Central memory CD4-positive, alpha-beta T cell (primary cell): Measurements from ENCODE around the gene SMU1.

Experiments
- DNase-seq: peaks from one replicate; pipeline ENCODE4 v3.0.0; 2022

SMU1 gene

GRCh38 chr9:33043671-33044070 lies 32.8 kb downstream of the SMU1 start:
- no peak for DNase-seq

- DNase-seq: no peak
These were observed 34.0 kb downstream of the SMU1 start for GRCh38 chr9:33042473-33042872.

GRCh38 chr9:33041432-33042188 lies 34.9 kb downstream of the SMU1 start:
- no peak for DNase-seq

DNA sequence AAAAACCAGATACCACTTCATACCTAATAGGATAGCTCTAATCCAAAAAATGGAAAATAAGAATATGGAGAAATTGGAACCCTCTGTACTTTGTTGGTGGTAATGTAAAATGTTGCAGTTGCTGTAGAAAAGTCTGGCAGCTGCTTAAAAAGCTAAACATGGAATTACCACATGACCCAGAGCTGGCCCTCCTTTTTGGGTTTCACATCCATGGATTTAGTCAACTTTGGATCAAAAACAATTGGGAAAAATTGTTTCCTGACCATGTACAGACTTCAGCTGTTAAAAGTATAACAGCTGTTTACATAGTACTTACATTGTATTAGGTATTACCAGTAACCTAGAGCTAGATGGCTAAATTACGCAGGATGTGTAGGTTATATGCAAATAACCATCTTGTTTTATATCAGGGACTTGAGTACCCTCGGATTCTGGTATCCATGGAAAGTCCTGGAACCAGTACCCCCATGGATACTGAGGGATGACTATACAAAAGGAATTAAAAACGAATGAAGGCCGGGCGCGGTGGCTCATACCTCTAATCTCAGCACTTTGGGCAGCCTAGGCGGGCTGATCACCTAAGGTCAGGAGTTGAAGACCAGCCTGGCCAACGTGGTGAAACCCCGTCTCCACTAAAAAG lies 35.6 kb downstream of the SMU1 start:
- DNase-seq: no peak

DNA sequence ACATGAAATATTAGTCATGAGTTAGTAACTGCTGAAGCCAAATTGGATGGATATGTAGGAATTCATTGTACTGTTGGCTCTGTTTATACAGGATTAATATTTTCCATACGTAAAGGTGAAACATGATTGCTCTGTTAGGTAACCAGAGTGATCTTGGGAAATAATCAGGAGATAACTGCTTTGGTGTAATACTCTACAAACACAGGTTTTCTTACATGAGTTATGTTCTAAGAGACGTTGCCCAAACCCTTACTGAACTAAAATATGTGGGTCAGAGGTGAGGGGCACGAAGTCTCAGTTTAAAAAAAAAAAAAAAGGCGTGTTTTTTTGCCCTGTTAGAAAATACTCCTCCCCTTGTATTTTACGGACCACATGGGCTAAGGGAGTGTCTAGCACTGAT lies 43.6 kb downstream of the SMU1 start:
- DNase-seq: no peak

GRCh38 chr9:33032292-33032691 lies 44.2 kb downstream of the SMU1 start:
- DNase-seq: no peak

GRCh38 chr9:33030285-33030684 lies 46.2 kb downstream of the SMU1 start:
- no peak for DNase-seq

GRCh38 chr9:33029231-33029786 lies 47.2 kb downstream of the SMU1 start:
- DNase-seq: no peak

GRCh38 chr9:33025572-33026342 lies 50.7 kb downstream of the SMU1 start:
- peak; percentile 83 for DNase-seq

GRCh38 chr9:33024966-33025571 lies 51.4 kb downstream of the SMU1 start, which contains the start of gene DNAJA1:
Gene DNAJA1 (plus strand): TSS chr9:33025273. CDS start chr9:33026485, 1,212 bp downstream.
- peak; percentile 96 for DNase-seq

DNA sequence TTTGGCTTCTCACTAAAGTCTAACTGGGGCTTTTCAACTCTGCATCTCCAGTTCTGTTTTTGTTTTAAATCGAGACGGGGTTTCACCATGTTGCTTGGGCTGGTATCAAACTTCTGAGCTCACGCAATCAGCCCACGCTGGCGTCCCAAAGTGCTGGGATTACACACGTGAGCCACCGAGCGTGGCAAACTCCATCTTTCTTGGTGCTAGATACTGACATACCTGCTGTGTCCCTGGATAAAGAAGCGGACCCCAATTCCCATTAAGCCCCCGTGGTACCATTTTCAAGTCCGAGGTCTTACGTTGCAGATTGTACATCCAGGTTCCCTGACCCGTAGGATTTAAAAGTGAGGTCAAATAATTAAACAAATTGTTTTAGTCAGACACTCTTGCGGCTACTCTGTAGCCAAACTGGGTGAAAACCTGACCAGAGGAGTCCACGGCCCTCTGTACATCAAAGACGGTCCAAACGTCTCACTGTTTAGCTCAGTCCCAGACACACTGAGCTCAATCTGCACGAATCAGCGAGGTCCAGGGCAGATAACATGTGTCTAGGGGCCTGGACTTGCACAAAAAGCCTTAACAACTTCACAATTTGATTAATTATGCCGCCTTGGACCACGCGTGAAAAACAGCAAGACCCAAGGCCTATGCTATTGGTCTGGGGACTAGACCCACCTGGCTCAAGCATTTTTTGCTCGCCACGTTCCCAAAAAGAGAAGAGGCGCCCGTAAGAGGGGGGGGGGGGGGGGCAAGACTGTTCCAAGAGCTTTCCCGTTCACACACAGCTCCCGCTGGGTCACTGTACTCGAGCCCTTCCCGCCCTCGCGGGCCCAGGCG lies 52.1 kb downstream of the SMU1 start:
- no peak for DNase-seq

GRCh38 chr9:33023661-33024060 lies 52.8 kb downstream of the SMU1 start:
- no peak for DNase-seq

GRCh38 chr9:33022755-33023154 lies 53.7 kb downstream of the SMU1 start:
- DNase-seq: no peak

DNA sequence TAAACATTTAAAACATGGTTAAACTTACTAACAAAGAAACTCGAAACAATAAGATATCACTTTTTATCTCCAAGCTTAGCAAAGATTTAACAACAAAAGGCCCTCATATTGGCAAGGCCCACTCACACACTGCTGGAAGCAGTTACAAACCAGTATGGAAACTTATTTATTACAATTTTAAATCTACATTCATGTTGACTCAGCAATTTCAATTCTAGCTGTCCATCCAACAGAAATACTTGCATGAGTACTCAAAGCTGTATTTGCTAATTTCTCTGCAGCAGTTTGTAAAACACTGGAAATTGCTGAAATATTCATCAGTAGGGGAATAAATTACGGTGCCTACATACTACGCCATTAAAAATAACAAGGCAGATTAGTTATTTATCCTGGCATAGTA lies 54.2 kb downstream of the SMU1 start:
- no peak for DNase-seq

- no peak for DNase-seq
These were observed 56.7 kb downstream of the SMU1 start for GRCh38 chr9:33019797-33020196.

DNA sequence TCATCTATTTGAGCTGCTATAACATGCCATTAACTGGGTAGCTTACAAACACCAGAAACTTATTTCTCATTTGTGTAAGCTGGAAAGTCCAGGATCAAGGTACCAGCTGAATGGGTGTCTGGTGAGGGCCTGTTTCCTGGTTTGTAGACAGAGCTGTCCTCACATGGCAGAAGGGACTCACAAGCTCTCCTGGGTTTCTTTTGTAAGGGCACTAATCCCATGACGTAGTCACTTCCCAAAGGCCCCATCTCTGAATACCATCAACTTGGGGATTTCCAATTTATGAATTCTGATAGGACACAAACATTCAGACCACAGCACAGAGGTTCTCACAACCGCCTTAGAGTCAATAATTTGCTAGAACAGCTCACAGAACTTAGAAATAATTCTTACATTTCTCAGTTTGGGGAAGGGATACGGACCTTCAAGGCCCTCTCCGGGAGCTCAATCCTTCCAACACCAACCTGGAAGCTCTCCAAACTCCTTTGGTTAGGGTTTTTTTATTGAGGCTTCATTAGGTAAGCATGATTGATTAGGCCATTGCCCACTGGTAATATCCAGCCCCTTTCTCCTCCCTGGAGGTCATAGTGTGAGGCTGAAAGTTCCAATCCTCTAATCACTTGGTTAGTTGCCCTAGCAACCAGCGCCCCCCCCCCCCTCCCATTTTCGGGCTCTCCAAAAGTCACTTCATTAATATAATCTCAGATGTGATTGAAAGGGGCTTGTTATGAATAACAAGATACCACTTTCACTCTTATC lies 59.0 kb downstream of the SMU1 start:
- DNase-seq: no peak

- DNase-seq: no peak
These were observed 61.8 kb downstream of the SMU1 start for GRCh38 chr9:33014665-33015014.

GRCh38 chr9:33013962-33014664 lies 62.4 kb downstream of the SMU1 start:
- no peak for DNase-seq

GRCh38 chr9:33012328-33013069 lies 64.0 kb downstream of the SMU1 start:
- DNase-seq: no peak

- no peak for DNase-seq
These were observed 64.6 kb downstream of the SMU1 start for GRCh38 chr9:33011831-33012230.
